ENCODE measurements around the gene NDUFB4. TPM values are rescaled to one million over a fixed set of nuclear protein-coding genes. Genes with fewer than 3 reads are reported as not detected.

NDUFB4 gene
- total RNA-seq, 2 experiments from 2014 or later = 120 to 124 TPM

- Mint-ChIP-seq H3K4me1 (peaks cover 5% of the 10 kb centered on the region), H3K27me3 (no peaks in the 10 kb centered on the region), H3K36me3 (no peaks in the 10 kb centered on the region), H3K27ac (no peak overlapping the region), H3K4me3 (no peak overlapping the region), H3K9me3 (no peaks in the 10 kb centered on the region)
- DNase-seq = no peak
Observed at GRCh38 chr3:120566243-120566975, 29.7 kb upstream of the NDUFB4 start.

DNA sequence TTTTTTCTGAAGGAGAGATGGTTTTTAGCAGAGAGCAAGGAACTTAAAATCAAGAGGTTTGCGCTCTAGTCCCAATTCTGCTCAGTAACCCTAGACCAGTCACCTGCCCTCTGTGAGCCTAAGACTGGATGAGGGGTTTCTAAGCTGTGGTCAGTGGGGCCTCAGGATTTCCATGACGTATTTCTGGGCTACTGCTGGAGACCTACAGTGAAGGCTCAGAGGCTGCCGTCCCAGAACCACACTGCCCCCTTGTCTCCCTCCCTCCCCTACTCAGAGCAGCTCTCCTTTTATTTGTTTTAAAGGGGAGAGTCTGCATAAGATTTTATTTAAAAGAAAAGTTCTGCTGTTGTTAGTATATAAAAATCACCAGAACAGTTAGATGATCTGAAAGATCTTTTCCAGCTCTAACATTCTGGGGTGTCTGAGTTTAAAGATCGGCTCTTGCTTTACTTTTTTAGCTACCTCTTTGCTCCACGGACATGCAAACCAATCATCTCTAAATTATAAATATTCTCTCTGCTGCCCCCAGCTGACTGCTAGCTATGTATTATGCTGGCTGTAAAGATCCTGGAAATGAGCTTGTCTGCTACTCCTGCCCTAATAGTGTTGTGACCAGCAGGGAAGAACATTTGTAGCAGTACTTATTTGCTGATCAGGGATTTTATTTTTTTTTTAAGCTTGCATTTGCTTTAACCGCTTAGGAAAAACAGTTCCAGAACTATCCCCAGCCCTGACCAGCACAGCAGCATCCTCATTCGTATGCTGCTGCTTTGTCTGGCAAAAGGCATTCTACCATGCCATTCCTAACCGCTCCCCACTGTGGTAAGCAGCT is 28.6 kb upstream of the NDUFB4 start:
- Mint-ChIP-seq H3K4me1 (peaks cover 5% of the 10 kb centered on the region), H3K27ac (no peak overlapping the region), H3K9me3 (no peaks in the 10 kb centered on the region), H3K4me3 (peak overlapping the region; percentile 32), H3K36me3 (no peaks in the 10 kb centered on the region), H3K27me3 (no peaks in the 10 kb centered on the region)
- no peak for DNase-seq

- Mint-ChIP-seq H3K27ac (no peak overlapping the region), H3K36me3 (no peaks in the 10 kb centered on the region), H3K27me3 (no peaks in the 10 kb centered on the region), H3K9me3 (no peaks in the 10 kb centered on the region), H3K4me1 (peaks cover 5% of the 10 kb centered on the region), H3K4me3 (no peak overlapping the region)
- no peak for DNase-seq
Observed at GRCh38 chr3:120568202-120568531, 28.0 kb upstream of the NDUFB4 start.

DNA sequence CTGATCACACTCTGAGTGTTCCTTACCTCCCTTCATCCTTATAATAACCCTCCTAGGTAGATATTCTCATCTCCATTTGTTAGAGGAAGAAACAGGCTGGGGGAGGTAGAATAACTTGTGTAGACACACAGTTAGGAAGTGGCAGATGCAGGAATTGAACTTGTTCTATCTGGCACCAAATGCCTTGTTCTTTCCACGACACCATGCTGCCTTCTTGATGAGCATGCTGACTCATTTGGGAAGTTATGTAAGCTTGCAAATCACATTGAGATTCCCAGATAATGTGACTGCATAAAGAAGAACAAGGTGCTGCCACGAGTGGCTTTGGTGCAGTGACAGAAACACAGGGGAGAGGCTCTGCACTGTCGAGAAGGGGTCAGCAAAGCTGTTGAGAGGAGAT is 27.5 kb upstream of the NDUFB4 start:
- no peak overlapping the region for H3K4me3 Mint-ChIP-seq
- H3K27me3 Mint-ChIP-seq = no peaks in the 10 kb centered on the region
- no peak overlapping the region for H3K27ac Mint-ChIP-seq
- no peaks in the 10 kb centered on the region for H3K9me3 Mint-ChIP-seq
- no peak for DNase-seq
- H3K36me3 Mint-ChIP-seq = no peaks in the 10 kb centered on the region
- H3K4me1 Mint-ChIP-seq = peaks cover 5% of the 10 kb centered on the region

- H3K36me3 Mint-ChIP-seq = no peaks in the 10 kb centered on the region
- H3K4me1 Mint-ChIP-seq = peaks cover 5% of the 10 kb centered on the region
- no peaks in the 10 kb centered on the region for H3K9me3 Mint-ChIP-seq
- H3K27me3 Mint-ChIP-seq = no peaks in the 10 kb centered on the region
- no peak for DNase-seq
- no peak overlapping the region for H3K27ac Mint-ChIP-seq
- H3K4me3 Mint-ChIP-seq = no peak overlapping the region
Observed at GRCh38 chr3:120569222-120570057, 26.7 kb upstream of the NDUFB4 start.

- Mint-ChIP-seq H3K4me3 (no peak overlapping the region), H3K36me3 (no peaks in the 10 kb centered on the region), H3K27me3 (no peaks in the 10 kb centered on the region), H3K9me3 (no peaks in the 10 kb centered on the region), H3K27ac (no peak overlapping the region), H3K4me1 (peaks cover 5% of the 10 kb centered on the region)
- no peak for DNase-seq
Observed at GRCh38 chr3:120572027-120572426, 24.1 kb upstream of the NDUFB4 start.

DNA sequence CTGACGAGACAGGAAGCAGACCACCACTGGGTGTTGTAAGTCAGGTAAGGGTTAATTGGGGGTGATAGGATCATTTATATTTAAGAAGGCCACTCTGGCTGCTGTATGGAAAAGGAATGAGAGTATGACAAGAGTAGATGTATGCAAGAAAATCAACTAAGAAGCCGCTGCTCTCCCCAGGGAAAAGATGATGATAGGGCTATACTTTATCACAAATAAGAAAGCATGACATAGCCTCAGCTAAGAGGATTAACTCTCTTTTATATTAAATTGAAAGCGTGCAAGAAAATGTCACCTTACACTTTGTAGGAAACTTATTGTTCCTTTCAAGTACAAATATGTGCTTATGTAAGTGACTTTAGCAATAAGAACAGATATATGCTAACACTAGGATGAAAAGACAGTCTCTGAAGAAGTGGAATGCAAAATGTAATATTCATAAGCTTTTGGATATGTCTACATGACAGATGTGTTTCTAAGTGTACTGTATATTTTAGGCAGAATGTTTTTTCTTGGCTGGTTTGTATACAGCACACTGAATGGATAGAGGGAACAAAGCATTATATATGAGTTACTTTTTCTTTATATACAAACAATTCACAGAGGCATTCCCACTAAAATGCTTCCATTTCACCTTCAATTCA is 8.7 kb upstream of the NDUFB4 start:
- Mint-ChIP-seq H3K4me1 (no peaks in the 10 kb centered on the region), H3K27me3 (no peaks in the 10 kb centered on the region), H3K4me3 (no peak overlapping the region), H3K27ac (no peak overlapping the region), H3K9me3 (no peaks in the 10 kb centered on the region), H3K36me3 (no peaks in the 10 kb centered on the region)
- DNase-seq = no peak

- no peaks in the 10 kb centered on the region for H3K9me3 Mint-ChIP-seq
- no peak for DNase-seq
- H3K27me3 Mint-ChIP-seq = peaks cover 2% of the 10 kb centered on the region
- peaks cover 7% of the 10 kb centered on the region for H3K4me1 Mint-ChIP-seq
- H3K27ac Mint-ChIP-seq = peak overlapping the region; percentile 92
- H3K36me3 Mint-ChIP-seq = peaks cover 3% of the 10 kb centered on the region
- H3K4me3 Mint-ChIP-seq = peak overlapping the region; percentile 85
Observed at GRCh38 chr3:120595788-120596115, 384 bp upstream of the NDUFB4 start.

- H3K27me3 Mint-ChIP-seq = peaks cover 2% of the 10 kb centered on the region
- H3K9me3 Mint-ChIP-seq = no peaks in the 10 kb centered on the region
- H3K36me3 Mint-ChIP-seq = peaks cover 10% of the 10 kb centered on the region
- DNase-seq = no peak
- H3K4me3 Mint-ChIP-seq = peak overlapping the region; percentile 85
- H3K27ac Mint-ChIP-seq = peak overlapping the region; percentile 92
- H3K4me1 Mint-ChIP-seq = peaks cover 12% of the 10 kb centered on the region
Observed at GRCh38 chr3:120596853-120597223, 702 bp downstream of the NDUFB4 start.

- Mint-ChIP-seq H3K27me3 (peaks cover 2% of the 10 kb centered on the region), H3K27ac (no peak overlapping the region), H3K36me3 (peaks cover 12% of the 10 kb centered on the region), H3K4me3 (no peak overlapping the region), H3K4me1 (peaks cover 12% of the 10 kb centered on the region), H3K9me3 (no peaks in the 10 kb centered on the region)
- DNase-seq = no peak
Observed at GRCh38 chr3:120597445-120598049, 1.4 kb downstream of the NDUFB4 start.

DNA sequence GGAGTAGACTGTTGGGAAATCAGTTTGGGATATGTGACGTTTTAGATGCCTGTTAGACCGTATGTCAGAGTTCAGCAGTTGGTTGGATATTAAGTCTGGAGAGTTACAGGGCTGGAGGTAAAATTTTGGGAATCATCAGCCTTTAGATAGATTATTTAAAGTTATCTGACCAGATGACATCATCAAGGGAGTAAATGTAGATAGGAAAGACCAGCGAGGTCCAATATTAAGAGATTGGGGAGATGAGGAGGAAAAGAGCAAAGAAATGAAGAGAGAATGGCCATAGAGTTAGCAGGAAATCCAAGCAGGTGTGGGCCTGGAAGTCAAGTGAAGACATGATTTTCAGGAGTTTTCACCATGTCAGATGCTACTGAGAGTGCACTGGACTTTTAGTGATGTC is 3.1 kb downstream of the NDUFB4 start:
- Mint-ChIP-seq H3K36me3 (peaks cover 19% of the 10 kb centered on the region), H3K4me1 (peaks cover 12% of the 10 kb centered on the region), H3K4me3 (no peak overlapping the region), H3K27me3 (peaks cover 2% of the 10 kb centered on the region), H3K27ac (no peak overlapping the region), H3K9me3 (no peaks in the 10 kb centered on the region)
- no peak for DNase-seq

GRCh38 chr3:120601554-120601953 is 5.4 kb downstream of the NDUFB4 start:
- Mint-ChIP-seq H3K36me3 (peaks cover 19% of the 10 kb centered on the region), H3K27ac (no peak overlapping the region), H3K27me3 (no peaks in the 10 kb centered on the region), H3K4me1 (peaks cover 7% of the 10 kb centered on the region), H3K4me3 (no peak overlapping the region), H3K9me3 (no peaks in the 10 kb centered on the region)
- no peak for DNase-seq

DNA sequence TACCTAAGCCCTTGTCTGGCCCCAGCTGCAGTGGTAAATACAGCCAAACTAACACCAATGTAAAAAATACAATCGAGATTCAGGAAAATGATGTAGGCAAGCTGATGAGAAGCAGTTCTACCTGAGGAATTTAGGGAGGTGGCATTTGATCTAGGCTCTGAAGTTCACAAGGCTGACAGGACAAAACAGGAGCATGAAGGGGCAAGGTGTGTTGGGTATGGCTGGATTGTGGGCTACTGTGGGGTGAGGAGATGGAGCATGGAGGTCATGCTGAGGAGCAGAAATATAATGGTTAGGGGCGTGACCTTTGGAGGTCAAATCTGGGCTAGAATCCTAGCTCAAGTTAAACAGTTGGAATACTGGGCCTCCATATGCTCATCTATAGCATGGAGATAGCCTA is 6.5 kb downstream of the NDUFB4 start:
- no peak overlapping the region for H3K27ac Mint-ChIP-seq
- H3K27me3 Mint-ChIP-seq = no peaks in the 10 kb centered on the region
- H3K9me3 Mint-ChIP-seq = no peaks in the 10 kb centered on the region
- DNase-seq = no peak
- H3K4me3 Mint-ChIP-seq = no peak overlapping the region
- peaks cover 7% of the 10 kb centered on the region for H3K4me1 Mint-ChIP-seq
- H3K36me3 Mint-ChIP-seq = peaks cover 19% of the 10 kb centered on the region

DNA sequence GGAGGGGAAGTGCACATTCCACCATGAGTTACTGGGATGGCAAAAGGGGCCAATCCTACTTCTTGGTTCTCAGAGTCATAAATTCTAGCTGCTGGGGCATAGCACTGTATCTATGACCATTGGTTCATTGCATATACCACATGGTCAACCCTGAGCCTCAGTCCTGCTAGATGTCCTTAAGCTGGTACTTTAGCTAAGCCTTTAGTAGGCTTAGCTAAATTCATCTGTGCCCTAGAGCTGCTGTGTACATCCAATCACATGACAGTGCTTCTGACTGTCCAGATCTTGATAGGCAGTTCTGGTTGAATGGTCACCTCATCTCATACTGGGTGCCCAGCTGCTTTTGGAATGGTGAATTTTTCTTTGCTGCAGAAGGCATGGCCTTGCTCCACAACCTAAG is 8.2 kb downstream of the NDUFB4 start:
- no peak for DNase-seq
- Mint-ChIP-seq H3K4me1 (peaks cover 7% of the 10 kb centered on the region), H3K27me3 (no peaks in the 10 kb centered on the region), H3K36me3 (peaks cover 19% of the 10 kb centered on the region), H3K27ac (no peak overlapping the region), H3K9me3 (no peaks in the 10 kb centered on the region), H3K4me3 (no peak overlapping the region)

DNA sequence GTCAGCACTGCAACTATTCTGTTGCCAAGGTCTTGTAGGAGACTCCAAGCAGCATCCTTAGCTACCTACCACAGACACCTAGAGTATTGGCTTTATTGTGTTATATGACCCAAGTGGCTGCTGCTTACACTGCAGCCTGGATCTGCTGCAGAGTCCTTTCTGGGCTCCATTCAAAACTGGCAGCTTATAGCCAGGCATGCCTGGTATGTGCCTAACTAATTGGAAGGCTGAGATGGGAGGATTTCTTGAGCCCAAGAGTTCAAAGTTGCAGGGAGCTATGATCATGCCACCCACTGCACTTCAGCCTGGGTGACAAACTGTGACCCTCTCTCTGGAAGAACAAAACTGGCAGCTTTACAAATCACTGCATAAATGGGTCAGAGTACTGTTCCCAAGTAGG is 8.6 kb downstream of the NDUFB4 start:
- Mint-ChIP-seq H3K27ac (no peak overlapping the region), H3K4me1 (peaks cover 7% of the 10 kb centered on the region), H3K9me3 (peaks cover 1% of the 10 kb centered on the region)

More for the DNA sequence above, 8.6 kb downstream of the NDUFB4 start:
- peaks cover 19% of the 10 kb centered on the region for H3K36me3 Mint-ChIP-seq
- no peak overlapping the region for H3K4me3 Mint-ChIP-seq
- no peaks in the 10 kb centered on the region for H3K27me3 Mint-ChIP-seq
- no peak for DNase-seq
